HL-60 (cell line): ENCODE measurements around the gene PLCH2.
A peak's percentile ranks its signal among the peaks of the same experiment; 100 is the strongest.

ENCODE experiments used
- DNase-seq, 2 experiments: peaks; one replicate each; pipeline ENCODE4 v3.0.0-alpha.2; 2010 to 2020; ENCODE audit warnings: low read depth in 1 of 2, low spot score in 1 of 2
- H3K27ac ChIP-seq: fragments of 250-450 bp; sonication (Bioruptor Pico); replicated peaks from 2 replicates; pipeline ENCODE4 v1.5.1; 2020; ENCODE audit warnings: mild to moderate bottlenecking, moderate library complexity
- H3K27me3 ChIP-seq: fragments of 250-450 bp; sonication (Bioruptor Pico); 2 replicates; pipeline ENCODE4 v1.5.1; 2021; ENCODE audit warnings: mild to moderate bottlenecking, moderate library complexity; ENCODE audit not compliant: insufficient read depth, poor library complexity, severe bottlenecking
- H3K4me3 ChIP-seq: replicated peaks from 2 replicates; pipeline ENCODE4 v1.5.1; 2011; ENCODE audit warnings: mild to moderate bottlenecking, control low read depth, low read length; ENCODE audit not compliant: insufficient read depth
- GABPA ChIP-seq: IDR thresholded peaks from 2 replicates; pipeline ENCODE4 v1.6.1; 2012; ENCODE audit warnings: low read depth
- POLR2AphosphoS5 ChIP-seq: IDR thresholded peaks from 2 replicates; pipeline ENCODE4 v1.6.1; 2012; ENCODE audit warnings: low read depth
- SPI1 ChIP-seq: IDR thresholded peaks from 2 replicates; pipeline ENCODE4 v1.6.1; 2012; ENCODE audit warnings: low read depth, mild to moderate bottlenecking, borderline replicate concordance
- TF ChIP-seq, protein P1 (sequence below): IDR thresholded peaks from 2 replicates; pipeline ENCODE4 v1.6.1; 2012; ENCODE audit warnings: low read depth; ENCODE audit not compliant: insufficient replicate concordance
- TF ChIP-seq, protein P2 (sequence below): IDR thresholded peaks from one replicate; pipeline ENCODE4 v1.5.1; 2011; ENCODE audit warnings: low read length, control low read depth, inconsistent platforms; ENCODE audit not compliant: insufficient read depth

PLCH2 gene

DNA sequence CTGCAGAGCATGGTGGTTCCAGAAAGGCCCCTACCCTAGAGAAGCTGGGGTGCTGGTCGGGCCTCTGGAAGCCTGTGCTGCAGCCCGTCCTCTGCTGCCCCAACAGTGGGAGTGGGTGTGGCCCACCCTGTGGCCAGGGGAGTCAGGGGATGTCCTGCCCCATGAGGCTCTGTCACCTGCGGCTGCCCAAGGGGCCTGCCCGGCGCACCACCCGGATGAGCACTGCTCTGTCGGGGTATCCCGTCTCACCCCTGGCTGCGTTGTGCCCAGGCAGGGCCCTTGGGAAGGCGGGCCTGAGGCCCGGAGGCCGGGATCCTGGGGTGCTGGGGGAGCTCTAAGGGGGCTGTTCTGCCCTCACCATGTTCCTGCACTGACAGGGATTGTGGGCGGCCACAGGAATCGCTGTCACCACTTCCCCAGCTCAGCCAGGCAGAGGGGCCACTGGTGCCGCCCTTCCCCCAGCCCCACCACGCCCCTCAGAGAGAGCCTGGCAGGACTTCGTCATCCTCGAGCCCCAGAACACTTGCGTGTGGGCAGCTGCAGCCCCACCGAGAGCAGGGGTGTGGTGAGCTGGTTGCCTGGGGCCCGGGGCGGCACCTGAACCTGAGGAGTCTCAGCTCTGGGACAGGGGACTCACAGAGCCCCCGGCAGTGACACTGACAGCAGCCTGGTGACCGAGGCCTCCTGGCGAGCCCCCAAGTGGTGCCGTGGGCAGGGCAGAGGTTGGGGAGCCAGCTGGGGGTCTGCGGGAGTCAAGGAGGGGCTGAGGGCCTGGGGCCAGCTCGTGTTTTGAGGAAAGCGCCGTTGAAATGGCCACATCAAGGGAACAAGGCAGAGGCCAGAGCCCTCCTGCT, 30.1 kb downstream of the PLCH2 start:
- DNase-seq: no peak
- no peak overlapping the region for H3K27ac ChIP-seq
- no peak overlapping the region for H3K4me3 ChIP-seq
- TF ChIP-seq GABPA (no peak), POLR2AphosphoS5 (0 out of 2 replicates have a peak, but pooled peaks have one; percentile 13), SPI1 (no peak)
- TF ChIP-seq, protein P1, sequence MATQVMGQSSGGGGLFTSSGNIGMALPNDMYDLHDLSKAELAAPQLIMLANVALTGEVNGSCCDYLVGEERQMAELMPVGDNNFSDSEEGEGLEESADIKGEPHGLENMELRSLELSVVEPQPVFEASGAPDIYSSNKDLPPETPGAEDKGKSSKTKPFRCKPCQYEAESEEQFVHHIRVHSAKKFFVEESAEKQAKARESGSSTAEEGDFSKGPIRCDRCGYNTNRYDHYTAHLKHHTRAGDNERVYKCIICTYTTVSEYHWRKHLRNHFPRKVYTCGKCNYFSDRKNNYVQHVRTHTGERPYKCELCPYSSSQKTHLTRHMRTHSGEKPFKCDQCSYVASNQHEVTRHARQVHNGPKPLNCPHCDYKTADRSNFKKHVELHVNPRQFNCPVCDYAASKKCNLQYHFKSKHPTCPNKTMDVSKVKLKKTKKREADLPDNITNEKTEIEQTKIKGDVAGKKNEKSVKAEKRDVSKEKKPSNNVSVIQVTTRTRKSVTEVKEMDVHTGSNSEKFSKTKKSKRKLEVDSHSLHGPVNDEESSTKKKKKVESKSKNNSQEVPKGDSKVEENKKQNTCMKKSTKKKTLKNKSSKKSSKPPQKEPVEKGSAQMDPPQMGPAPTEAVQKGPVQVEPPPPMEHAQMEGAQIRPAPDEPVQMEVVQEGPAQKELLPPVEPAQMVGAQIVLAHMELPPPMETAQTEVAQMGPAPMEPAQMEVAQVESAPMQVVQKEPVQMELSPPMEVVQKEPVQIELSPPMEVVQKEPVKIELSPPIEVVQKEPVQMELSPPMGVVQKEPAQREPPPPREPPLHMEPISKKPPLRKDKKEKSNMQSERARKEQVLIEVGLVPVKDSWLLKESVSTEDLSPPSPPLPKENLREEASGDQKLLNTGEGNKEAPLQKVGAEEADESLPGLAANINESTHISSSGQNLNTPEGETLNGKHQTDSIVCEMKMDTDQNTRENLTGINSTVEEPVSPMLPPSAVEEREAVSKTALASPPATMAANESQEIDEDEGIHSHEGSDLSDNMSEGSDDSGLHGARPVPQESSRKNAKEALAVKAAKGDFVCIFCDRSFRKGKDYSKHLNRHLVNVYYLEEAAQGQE: no peak
- TF ChIP-seq, protein P2, sequence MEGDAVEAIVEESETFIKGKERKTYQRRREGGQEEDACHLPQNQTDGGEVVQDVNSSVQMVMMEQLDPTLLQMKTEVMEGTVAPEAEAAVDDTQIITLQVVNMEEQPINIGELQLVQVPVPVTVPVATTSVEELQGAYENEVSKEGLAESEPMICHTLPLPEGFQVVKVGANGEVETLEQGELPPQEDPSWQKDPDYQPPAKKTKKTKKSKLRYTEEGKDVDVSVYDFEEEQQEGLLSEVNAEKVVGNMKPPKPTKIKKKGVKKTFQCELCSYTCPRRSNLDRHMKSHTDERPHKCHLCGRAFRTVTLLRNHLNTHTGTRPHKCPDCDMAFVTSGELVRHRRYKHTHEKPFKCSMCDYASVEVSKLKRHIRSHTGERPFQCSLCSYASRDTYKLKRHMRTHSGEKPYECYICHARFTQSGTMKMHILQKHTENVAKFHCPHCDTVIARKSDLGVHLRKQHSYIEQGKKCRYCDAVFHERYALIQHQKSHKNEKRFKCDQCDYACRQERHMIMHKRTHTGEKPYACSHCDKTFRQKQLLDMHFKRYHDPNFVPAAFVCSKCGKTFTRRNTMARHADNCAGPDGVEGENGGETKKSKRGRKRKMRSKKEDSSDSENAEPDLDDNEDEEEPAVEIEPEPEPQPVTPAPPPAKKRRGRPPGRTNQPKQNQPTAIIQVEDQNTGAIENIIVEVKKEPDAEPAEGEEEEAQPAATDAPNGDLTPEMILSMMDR: no peak
- peaks cover 10% of the 10 kb centered on the region for H3K27me3 ChIP-seq

DNA sequence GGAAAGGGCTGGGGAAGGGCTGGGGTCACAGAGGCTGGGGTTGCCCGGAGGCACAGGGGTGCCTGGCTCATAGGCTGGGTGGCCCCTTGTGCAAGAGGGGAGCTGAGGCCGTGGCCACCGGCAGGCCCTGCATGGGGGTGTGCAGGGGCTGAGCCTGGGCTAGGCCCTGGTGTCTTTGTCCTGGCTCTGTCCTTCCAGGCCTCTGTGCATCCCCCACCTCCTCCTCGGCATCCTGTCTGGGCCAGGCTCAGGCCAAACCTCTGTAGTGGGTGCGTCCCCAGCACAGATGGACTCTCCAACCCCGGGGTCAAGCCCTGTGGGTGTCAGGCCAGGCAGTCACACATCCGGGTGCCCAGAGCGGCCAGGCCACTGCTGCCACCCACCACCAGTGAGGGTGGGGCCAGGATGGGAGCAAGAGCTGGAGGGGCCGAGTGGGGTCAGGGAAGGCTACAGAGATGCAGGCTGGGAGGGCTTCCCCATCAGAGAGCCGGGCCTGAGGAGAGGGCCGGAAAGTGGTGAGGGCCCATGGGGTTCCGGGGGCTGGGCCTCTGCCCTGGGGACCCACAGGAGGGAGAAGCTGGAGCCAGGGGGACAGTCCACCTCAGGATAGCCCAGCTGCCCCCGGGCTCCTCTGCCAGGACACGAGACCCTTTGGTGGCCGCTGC, 30.9 kb downstream of the PLCH2 start:
- peaks cover 10% of the 10 kb centered on the region for H3K27me3 ChIP-seq
- no peak overlapping the region for H3K4me3 ChIP-seq
- TF ChIP-seq, protein P1: no peak
- TF ChIP-seq, protein P2: no peak
- TF ChIP-seq POLR2AphosphoS5 (no peak; the same call in 1 of the 2 replicates), SPI1 (no peak)
- no peak for DNase-seq
- H3K27ac ChIP-seq: no peak overlapping the region

DNA sequence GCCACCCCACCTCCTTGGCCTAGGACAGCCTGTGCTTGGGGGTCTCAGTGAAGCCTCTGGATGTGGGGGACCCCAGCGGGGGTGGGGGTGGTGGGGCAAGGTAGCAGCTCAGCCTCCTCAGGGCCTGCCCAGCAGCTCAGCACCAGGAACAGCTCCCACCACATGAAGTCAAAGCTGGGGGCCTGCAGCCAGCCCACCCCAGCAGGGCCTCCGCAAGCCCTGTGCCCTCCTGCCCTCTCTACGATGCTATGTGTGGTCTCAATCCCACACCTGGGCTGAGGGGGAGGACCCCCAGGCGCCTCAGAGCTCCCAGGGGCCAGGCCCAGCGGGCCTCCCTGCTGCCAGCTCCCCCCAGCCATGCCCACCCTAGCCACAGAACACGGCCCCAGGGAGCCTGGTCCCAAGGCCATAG, 31.7 kb downstream of the PLCH2 start:
- no peak overlapping the region for H3K27ac ChIP-seq
- no peak for TF ChIP-seq SPI1
- TF ChIP-seq GABPA: no peak
- peaks cover 10% of the 10 kb centered on the region for H3K27me3 ChIP-seq
- no peak overlapping the region for H3K4me3 ChIP-seq
- no peak for DNase-seq

DNA sequence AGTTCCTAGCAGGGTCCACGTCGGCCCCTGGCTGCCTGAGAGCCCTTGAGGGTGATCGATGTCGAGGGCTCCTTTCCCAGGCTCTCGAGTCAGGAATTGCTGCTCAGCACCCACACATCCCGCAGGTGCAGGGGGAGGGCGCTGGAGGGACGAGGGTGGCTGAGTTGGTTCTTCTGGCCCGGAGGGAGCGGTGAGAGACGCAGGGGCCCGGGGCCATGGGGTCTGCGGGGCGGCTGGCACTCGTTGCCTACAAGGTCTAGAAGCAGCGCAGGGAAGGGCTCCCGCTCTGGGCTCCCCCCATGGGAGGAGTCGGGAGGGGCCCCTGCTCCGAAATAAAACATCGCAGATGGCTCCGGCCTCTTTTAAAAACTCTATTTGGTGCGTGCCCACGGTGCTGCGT, 32.1 kb downstream of the PLCH2 start:
- TF ChIP-seq GABPA (no peak), POLR2AphosphoS5 (no peak), SPI1 (no peak)
- TF ChIP-seq, protein P1: no peak
- TF ChIP-seq, protein P2: no peak
- no peak overlapping the region for H3K4me3 ChIP-seq
- peaks cover 10% of the 10 kb centered on the region for H3K27me3 ChIP-seq
- DNase-seq: no peak
- H3K27ac ChIP-seq: no peak overlapping the region
